HepG2 (cell line): ENCODE data around the gene UBXN2A. TPM values are rescaled to one million over a fixed set of nuclear protein-coding genes. Genes with fewer than 3 reads are reported as not detected.
A peak's percentile ranks its signal among the peaks of the same experiment; 100 is the strongest.

Experiments
- ATAC-seq: fragments of 200-7000 bp; cut with Tn5 transposase; 3 replicates; pipeline ENCODE4 v1.9.1; 2020; ENCODE audit warnings: mild to moderate bottlenecking, moderate library complexity
- BruUV-seq: library from RNA; stranded (reverse); fragments of 400-500 nt; replicated peaks from 2 replicates; lab custom pipeline; 2021; lab: Mats Ljungman, UMichigan
- CTCF ChIA-PET: fragments of 300-600 bp; formaldehyde crosslinking; extraction: SDS; loops from one replicate; lab custom pipeline; 2021; ENCODE audit warnings: low total read pairs, inconsistent platforms, low intra/inter-chr PET ratio; lab: Yijun Ruan, JAX
- POLR2A ChIA-PET: fragments of 350-600 bp; sonication (Branson Sonifier 250); formaldehyde crosslinking; loops from one replicate; lab custom pipeline; 2020; ENCODE audit warnings: antibody characterized with exemption, inconsistent platforms; lab: Yijun Ruan, JAX
- DNase-seq: peaks from one replicate; pipeline ENCODE4 v3.0.0-alpha.2; 2015; ENCODE audit warnings: low spot score
- FAIRE-seq: peaks from 3 replicates; lab custom pipeline; 2011; peaks lifted over from hg19 to GRCh38; lab: Jason Lieb, UNC
- H2AFZ ChIP-seq: one replicate; pipeline ENCODE4 v1.6.1; 2011; ENCODE audit warnings: low read length, inconsistent platforms
- H3K27ac ChIP-seq: fragments of 300-600 bp; 3 replicates; pipeline ENCODE4 v1.8.0; 2011; ENCODE audit warnings: mixed run types, mild to moderate bottlenecking, mixed read lengths, low read length, inconsistent platforms; ENCODE audit not compliant: insufficient read depth; ENCODE audit errors: extremely low read length
- H3K27me3 ChIP-seq, 2 experiments: fragments of 200-600 bp in 1 of 2; 2 replicates in 1 of 2; 3 replicates in 1 of 2; pipeline versions ENCODE4 v1.6.0 to v1.8.0; 2011; ENCODE audit warnings: low read length in 2 of 2, mild to moderate bottlenecking in 2 of 2, moderate library complexity in 2 of 2, inconsistent platforms in 1 of 2; ENCODE audit not compliant: insufficient read depth in 2 of 2, control insufficient read depth in 1 of 2
- H3K36me3 ChIP-seq, 2 experiments: fragments of 200-600 bp in 1 of 2; replicated peaks in 1 of 2; 2 replicates in 1 of 2; 3 replicates in 1 of 2; pipeline versions ENCODE4 v1.5.1 to v1.8.0; 2011; ENCODE audit warnings: low read length in 2 of 2, inconsistent platforms in 1 of 2; ENCODE audit not compliant: insufficient read depth in 2 of 2, control insufficient read depth in 1 of 2
- H3K4me1 ChIP-seq: 2 replicates; pipeline ENCODE4 v1.5.1; 2012; ENCODE audit warnings: low read length, inconsistent platforms; ENCODE audit not compliant: insufficient read depth
- H3K4me2 ChIP-seq: 2 replicates; pipeline ENCODE4 v1.6.0; 2011; ENCODE audit warnings: low read depth, low read length, inconsistent platforms
- H3K4me3 ChIP-seq, 3 experiments: fragments of 200-600 bp in 1 of 3; sonication (generic), shearing (Covaris generic) in 1 of 3; replicated peaks in 1 of 3; 2 replicates each; pipeline ENCODE4 v1.5.1; 2011 to 2016; ENCODE audit warnings: low read length in 3 of 3, inconsistent platforms in 2 of 3, low read depth in 2 of 3, mild to moderate bottlenecking in 2 of 3, control low read depth in 1 of 3, mixed read lengths in 1 of 3; ENCODE audit not compliant: insufficient read depth in 1 of 3
- H3K79me2 ChIP-seq: one replicate; pipeline ENCODE4 v1.6.1; 2011; ENCODE audit warnings: low read length, inconsistent platforms; ENCODE audit not compliant: insufficient read depth
- H3K9ac ChIP-seq: 2 replicates; pipeline ENCODE4 v1.6.0; 2011; ENCODE audit warnings: mild to moderate bottlenecking, low read depth, low read length, inconsistent platforms; ENCODE audit not compliant: insufficient read depth
- H3K9me3 ChIP-seq: 2 replicates; pipeline ENCODE4 v1.5.1; 2012; ENCODE audit warnings: mild to moderate bottlenecking, low read length
- H4K20me1 ChIP-seq: 2 replicates; pipeline ENCODE4 v1.6.0; 2011; ENCODE audit warnings: inconsistent platforms, mild to moderate bottlenecking, low read length, moderate library complexity; ENCODE audit not compliant: insufficient read depth
- MTA1 ChIP-seq: sonication (generic); formaldehyde crosslinking; IDR thresholded peaks from 2 replicates; pipeline ENCODE4 v1.4.0; 2020; ENCODE audit warnings: missing genetic modification reagents, mild to moderate bottlenecking, borderline replicate concordance
- ZMYM4 ChIP-seq: sonication (generic); formaldehyde crosslinking; IDR thresholded peaks from 2 replicates; pipeline ENCODE4 v1.8.1; 2023; ENCODE audit warnings: mild to moderate bottlenecking, missing genetic modification reagents
- ZNF281 ChIP-seq: sonication (generic); formaldehyde crosslinking; IDR thresholded peaks from 2 replicates; pipeline ENCODE4 v1.4.0; 2020; ENCODE audit warnings: missing genetic modification reagents, borderline replicate concordance
- ZNF770 ChIP-seq: sonication (generic); formaldehyde crosslinking; IDR thresholded peaks from 2 replicates; pipeline ENCODE4 v1.5.0; 2020; ENCODE audit warnings: mild to moderate bottlenecking, missing genetic modification reagents
- WGBS: methylation state at CpG from one replicate; pipeline ENCODE4 v1.1.6; 2017; ENCODE audit warnings: low lambda C conversion rate; 5-methylcytosine and 5-hydroxymethylcytosine counted together
- in situ Hi-C: cut with HindIII; loops from 2 replicates; pipeline ENCODE4 v1.10.0; 2017; ENCODE audit warnings: low pct_unique_long_range_greater_than_20kb; ENCODE audit not compliant: extremely low pct_ligation_motif_present
- intact Hi-C: fragments of 100-400 bp; cut with micrococcal nuclease; formaldehyde crosslinking; loops from one replicate; pipeline ENCODE4 v1.10.0; 2022; ENCODE audit not compliant: unreplicated experiment
- polyA plus RNA-seq, 8 experiments: library from polyadenylated mRNA; depleted of rRNA in 3 of 8; stranded (reverse) in 7 of 8; unstranded in 1 of 8; fragments of >200 nt; fragmentation: Illumina TruSeq in 4 of 8; extraction: Trizol in 4 of 8; gene quantifications; 2 replicates each; pipeline versions ENCODE4 v1.2.1 to v1.2.3, GENCODE V29; 2011 to 2016; ENCODE audit warnings: low read depth in 4 of 8, missing spikeins in 1 of 8, mixed read lengths in 1 of 8; ENCODE audit not compliant: insufficient read depth in 1 of 8
- total RNA-seq, 5 experiments: library from RNA; depleted of rRNA; stranded (reverse); fragments of >200 nt; fragmentation: Illumina TruSeq; extraction: Trizol; gene quantifications; 2 replicates each; pipeline ENCODE4 v1.2.3, GENCODE V29; 2016; ENCODE audit warnings: low read depth in 1 of 5

The UBXN2A gene
- total and polyA plus RNA-seq, 2 of the 13 experiments (the other 11 are each of a cell fraction or from before 2014, with no cell fraction given), result 8.3 to 20.9 TPM

- 45% methylated on average over 2 of the region's 2 CpGs for WGBS
- BruUV-seq, result no TSS peak
- in situ Hi-C loops, result no loop called here
- H3K9ac ChIP-seq, result peak overlapping the region; percentile 3; the same call in 1 of the 2 replicates
- no peaks in the 10 kb centered on the region for H3K27me3 ChIP-seq
- H3K4me1 ChIP-seq, result peaks cover 27% of the 10 kb centered on the region
- TF ChIP-seq ZNF281 (no peak), ZMYM4 (CRISPR knock-in tag) (0 out of 2 replicates have a peak, but pooled peaks have one; percentile 19)
- no peaks in the 10 kb centered on the region for H3K9me3 ChIP-seq
- intact Hi-C loops, result no loop called here
- H4K20me1 ChIP-seq, result no peaks in the 10 kb centered on the region; the same call in 1 of the 2 replicates
- H3K27ac ChIP-seq, result peak overlapping the region; percentile 32
- CTCF ChIA-PET, result no interaction called here
- FAIRE-seq, result peak; percentile 43
- POLR2A ChIA-PET, result interaction anchor here (0.7 to 1.3 kb wide), 2 partner anchors 22 to 111 kb away, joined by 4 to 6 read pairs; partner anchors contain the start of gene ATAD2B
- H2AFZ ChIP-seq, result no peak overlapping the region
- H3K79me2 ChIP-seq, result peaks cover 58% of the 10 kb centered on the region
- no peaks in the 10 kb centered on the region for H3K36me3 ChIP-seq
- H3K4me3 ChIP-seq, result no peak overlapping the region
- DNase-seq, result peak; percentile 17
- ATAC-seq, result peak; percentile 66
- H3K4me2 ChIP-seq, result no peak overlapping the region
These were observed 35.1 kb upstream of the UBXN2A start for GRCh38 chr2:23905155-23905554.

GRCh38 chr2:23912054-23912453 lies 28.2 kb upstream of the UBXN2A start:
- BruUV-seq, result no TSS peak
- H3K79me2 ChIP-seq, result peaks cover 56% of the 10 kb centered on the region
- no peaks in the 10 kb centered on the region for H3K27me3 ChIP-seq
- no peak overlapping the region for H2AFZ ChIP-seq
- no peaks in the 10 kb centered on the region for H3K9me3 ChIP-seq
- H3K4me1 ChIP-seq, result peaks cover 18% of the 10 kb centered on the region
- TF ChIP-seq MTA1 (no peak), ZNF770 (0 out of 2 replicates have a peak, but pooled peaks have one; percentile 34)
- no peak overlapping the region for H3K9ac ChIP-seq
- 95% methylated on average over 3 of the region's 3 CpGs for WGBS
- no peak overlapping the region for H3K4me2 ChIP-seq
- H4K20me1 ChIP-seq, result no peaks in the 10 kb centered on the region; the same call in 1 of the 2 replicates
- H3K36me3 ChIP-seq, result no peaks in the 10 kb centered on the region
- intact Hi-C loops, result no loop called here
- no peak for ATAC-seq
- no peak overlapping the region for H3K4me3 ChIP-seq
- no peak for DNase-seq
- no peak overlapping the region for H3K27ac ChIP-seq
- in situ Hi-C loops, result no loop called here
- ChIA-PET CTCF (no interaction called here), POLR2A (interaction anchor here (1.6 kb wide), 1 partner anchor 15 kb away, joined by 3 read pairs; the partner anchor contains the start of gene ATAD2B)
- FAIRE-seq, result no peak
